NCI-H2196 treated with DMSO at 0.1 percent for 48 hours (cell line): Measurements from ENCODE around the gene PHACTR3.

Experiments used
- DNase-seq: peaks from one replicate; lab custom pipeline; 2025; ENCODE audit not compliant: unreplicated experiment; lab: John Stamatoyannopoulos, UW

The PHACTR3 gene

DNA sequence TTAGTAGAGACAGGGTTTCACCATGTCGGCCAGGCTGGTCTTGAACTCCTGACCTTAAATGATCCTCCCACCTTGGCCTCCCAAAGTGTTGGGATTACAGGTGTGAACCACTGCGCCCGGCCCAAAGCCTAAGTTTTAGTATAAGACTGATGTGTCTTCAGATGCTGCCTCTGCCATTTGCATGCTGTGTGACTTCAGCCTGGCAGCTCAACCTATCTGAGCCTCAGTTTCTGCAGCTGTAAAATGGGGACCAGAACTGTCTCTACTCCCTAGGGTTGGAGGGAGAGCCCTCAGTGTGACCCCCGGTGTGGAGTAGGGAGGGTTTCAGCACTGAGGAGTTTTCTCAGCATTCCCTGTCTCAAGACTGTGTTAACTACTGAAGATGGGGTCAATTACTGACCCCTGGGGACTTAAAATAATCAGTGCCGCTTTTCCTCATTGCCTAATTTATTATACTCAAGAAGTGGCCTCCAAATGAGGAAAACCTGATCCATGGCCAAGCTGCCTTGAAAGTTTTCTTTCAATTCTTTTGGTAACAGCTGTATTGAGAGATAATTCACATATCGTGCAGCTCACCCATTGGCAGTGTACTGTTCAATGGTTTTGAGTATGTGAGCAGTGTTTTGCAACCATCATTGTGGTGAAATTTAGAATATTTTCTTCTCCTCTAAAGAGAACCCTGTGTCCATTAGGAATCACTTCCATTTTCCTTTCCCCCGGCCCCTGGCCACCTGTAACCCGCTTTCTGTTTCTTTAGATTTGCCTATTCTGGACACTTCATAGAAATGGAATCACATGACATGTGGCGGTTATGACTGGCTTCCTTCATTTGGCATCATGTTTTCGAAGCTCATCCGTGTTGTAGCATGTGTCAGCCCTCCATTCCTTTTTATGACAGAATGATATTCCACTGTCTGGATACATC is 64.8 kb downstream of the PHACTR3 start:
- DNase-seq: no peak

DNA sequence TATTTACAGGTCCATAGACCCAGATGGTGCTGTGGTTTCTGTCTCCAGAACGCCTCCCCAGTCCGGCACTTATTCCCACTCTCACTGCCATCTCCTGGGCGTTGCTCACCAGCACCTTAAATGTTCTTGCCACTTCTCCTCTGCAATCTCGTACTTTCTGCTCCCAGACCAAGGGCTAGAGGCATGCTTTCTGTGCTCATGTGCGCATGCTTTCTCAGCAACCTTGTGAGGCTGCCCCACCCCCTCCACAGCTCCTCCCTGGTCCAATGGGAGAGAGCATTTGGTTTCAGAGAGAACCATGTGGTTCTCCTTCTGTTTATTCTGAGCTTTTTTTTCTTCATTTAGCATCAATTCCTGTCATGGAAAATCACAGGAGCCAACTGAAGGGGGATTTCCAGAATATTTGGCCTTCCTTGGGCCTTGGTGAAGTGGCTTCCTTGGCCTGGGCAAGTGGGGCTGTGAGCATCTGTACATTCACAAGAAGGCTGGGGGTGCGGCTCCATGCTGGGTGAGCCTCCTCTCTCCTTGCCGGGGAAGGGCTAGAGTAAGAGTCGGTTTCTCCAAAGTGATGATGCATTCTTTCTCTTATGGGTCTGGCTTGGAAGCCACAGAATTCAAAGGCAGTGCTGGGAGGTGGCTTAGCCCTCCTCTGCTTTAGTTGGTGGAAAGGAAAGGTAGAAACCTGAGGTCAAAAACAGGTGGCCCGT is 66.6 kb downstream of the PHACTR3 start:
- DNase-seq: no peak

DNA sequence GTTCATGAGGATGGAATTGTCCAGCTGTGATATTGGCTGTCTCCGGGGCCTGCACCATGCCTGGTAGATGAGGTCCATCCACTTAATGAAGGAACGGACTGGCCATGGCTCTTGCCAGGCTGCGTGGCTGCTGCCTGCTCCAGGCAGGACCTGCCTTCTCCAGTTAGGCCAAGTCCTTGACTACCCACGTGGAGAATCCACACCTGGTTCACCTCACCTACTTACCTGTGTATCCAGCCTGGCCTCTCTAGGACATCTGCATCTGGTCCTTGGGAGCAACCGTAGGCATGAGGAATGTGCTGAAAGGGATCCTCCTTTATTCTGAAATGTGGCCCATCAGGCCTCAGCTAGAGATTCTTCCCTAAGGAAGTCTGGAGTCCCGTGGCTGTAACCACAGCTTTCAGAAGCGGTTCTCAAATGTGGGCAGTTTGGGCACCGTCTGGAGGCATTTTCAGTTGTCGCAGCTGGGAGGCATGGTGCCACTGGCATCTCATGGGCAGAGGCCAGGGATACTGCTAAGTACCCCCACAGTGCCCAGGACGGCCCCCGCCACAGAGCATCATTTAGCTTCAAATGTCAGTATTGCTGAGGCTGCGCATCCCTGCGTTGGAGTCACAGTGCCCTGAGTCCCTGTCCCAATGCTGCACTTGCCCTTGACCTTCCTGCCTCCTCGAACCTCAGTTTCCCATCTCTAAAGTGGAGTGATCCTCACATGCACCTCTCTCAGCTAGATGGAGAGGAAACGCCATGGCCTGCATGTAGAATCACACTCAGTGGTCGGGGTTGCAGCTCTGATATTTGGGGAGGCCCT is 67.5 kb downstream of the PHACTR3 start:
- no peak for DNase-seq

DNA sequence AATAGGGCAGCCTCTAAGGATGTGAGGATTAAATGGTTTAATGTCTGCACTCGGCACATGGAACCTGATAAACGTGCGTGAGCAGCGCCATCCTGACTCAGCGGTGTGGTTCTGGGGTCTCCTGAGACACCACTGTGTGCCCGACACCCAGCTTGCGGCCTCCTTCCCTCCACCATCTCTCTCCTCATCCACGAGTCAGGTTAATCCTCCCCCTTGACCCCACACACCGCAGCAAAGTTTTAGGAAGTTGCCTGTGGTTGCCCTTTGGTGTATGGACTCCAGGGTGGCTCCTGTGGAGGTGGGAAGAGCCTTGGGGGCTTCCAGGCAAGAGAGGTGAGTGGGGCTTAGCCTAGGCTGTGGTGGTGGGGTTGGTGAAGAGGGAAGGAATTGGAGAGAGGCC is 68.2 kb downstream of the PHACTR3 start:
- no peak for DNase-seq

DNA sequence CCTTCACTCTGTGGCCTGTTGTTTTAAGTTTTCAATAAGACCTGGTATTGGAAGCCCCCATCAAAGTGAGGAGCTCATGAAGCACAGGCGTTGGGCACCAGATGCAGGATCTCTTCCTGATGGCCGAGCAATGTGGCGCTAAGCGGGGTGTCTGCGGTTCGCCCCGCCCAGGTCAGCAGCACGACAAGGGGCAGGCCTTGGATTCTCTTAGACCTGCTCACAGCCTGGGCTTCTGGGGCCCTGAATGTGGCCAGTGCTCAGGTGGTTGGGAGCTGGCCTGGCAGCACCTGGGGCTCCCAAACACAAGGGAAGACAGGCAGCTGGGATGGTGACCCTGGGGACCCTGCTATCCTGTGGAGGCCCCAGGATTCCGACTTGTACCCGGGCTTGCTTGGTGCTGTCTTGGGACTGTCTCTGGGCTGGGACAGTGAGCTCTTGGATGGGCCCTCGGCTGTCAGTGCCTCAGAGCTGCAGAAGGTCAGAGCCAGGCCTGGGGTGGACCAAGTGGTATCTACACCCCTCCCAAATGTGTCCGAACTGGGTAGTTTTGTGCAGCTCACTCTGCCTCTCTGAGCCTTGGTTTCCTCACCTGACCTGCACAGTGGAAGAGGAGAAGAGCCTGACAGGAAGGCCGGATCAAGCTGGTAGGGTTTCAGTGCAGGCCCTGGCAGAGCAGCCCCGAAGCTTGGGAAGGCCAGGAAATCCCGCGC is 69.1 kb downstream of the PHACTR3 start:
- DNase-seq: no peak

DNA sequence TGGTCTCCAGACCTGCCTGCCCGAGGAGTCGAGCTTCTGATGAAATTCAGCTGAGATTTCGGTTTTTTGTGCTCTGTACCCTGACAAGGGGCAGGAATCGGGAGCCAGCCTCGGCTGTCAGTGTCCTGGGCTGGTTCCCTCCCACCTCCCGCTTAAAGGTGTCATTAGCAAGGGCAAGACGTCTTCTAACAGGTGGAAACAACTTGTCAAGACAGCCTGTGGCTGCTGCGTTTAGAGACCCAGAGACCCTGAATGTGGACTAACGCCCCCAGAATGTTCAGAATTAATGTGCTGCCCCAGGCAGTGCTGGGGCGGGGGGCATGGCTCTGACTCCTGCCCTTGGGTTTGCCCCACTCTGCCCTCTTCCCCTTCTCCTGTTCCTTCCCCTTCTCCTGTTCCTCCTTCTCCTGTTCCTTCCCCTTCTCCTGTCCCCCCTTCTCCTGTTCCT is 69.7 kb downstream of the PHACTR3 start:
- no peak for DNase-seq

DNA sequence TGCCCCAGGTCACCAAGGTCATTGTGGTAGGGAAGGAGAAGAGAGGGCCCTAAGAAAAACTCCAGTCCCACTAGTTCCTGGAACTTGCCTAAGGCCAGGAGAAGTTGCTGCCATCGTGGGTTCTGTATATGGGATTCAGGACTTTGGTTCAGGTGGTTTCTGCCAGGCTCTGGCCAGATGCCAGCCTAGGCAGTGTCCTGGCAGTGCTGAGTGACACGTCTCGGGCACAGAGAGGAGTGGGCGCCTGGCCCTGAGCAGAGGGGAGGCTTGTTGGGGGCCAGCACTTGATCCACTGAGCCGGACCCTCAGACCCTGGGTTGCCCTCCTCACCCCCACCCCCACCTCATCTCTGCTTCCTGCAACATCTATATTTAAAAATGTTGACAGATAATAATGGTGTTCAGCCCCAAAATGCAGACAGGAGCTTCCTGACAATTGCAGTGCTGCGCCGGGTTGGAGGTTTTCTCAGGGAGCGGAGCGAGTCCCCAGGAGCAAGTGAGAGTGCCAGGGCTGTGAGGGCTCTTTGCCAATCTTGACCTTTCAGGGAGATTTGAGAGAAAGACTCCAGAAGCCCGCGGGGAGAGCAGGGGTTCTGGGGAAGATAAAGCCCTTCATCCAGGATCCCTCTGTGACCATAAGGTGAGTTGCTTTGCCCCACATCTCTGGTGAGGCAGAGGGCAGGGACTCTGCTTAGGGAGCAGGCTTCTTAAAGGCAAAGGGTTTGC is 71.9 kb downstream of the PHACTR3 start:
- no peak for DNase-seq

DNA sequence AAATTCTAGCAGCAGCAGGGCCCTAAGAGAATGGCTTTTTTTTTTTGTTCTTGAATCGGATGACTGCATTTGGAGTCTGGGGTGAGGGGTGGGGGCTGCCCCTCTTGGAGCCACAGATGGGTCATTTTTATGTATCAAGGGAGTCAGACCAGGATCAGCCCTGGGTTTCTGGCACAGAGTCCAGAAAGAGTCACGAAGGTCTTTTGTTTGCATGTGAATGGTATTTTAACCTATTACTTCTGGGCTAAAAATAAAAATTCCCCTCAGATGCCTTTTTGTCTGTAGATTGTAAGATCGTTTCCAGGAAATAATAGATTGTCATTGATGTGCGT is 72.5 kb downstream of the PHACTR3 start:
- DNase-seq: no peak

DNA sequence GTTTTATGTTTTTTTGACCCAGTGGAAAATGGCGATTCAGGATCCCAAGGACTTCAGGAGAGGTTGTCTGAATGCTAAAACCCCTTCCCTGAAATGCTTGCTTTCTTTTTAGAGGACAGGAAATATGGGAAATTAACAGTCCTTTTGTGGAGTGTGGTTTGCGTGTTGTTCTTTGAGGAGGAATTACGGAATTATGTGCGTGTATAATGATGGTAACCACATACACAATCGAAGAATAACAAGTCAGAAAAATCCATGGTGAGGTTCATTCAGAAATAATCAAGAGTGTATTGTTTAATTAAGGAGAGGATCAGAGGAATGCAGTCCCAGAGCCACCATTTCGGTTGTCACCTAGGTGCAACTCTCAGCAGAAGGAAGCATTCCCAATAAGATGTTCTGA is 73.2 kb downstream of the PHACTR3 start:
- DNase-seq: no peak

DNA sequence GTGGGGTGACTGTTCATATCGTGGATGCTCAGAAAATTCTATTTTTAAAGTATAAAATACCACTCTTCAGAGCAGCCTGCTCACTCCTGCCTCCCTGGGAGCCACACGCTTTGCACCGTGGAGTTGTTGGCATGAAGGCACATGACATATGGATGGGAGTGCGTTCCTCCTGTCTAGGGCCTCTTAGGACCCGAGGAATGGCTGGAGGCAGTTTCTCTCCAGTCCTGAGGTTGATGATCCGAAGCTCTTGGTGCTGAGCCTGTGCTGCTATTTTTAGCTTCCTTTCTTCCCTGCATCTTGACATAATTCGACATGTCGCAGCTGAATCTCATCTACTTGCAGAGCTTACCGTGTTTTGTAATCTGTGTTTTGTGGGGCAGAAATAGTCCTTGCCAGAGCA is 73.9 kb downstream of the PHACTR3 start:
- no peak for DNase-seq

DNA sequence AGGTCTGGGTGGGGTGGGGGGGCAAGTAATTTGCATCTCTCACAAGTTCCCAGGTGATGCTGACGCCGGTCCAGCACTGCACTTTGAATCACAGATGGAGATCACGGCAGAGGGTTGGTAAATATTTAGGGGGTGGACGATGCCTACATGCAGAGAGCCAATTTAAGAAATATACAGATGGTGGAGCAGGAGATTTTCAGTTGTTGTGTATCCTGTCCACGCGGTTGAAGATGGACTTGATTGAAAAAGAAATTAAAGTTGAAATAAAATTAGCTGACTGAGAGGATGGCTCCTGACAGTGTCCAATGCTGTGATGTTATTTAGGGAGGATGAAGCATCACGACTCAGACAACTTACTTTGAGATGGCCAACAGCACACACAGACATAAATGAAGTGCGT is 74.6 kb downstream of the PHACTR3 start:
- DNase-seq: no peak

DNA sequence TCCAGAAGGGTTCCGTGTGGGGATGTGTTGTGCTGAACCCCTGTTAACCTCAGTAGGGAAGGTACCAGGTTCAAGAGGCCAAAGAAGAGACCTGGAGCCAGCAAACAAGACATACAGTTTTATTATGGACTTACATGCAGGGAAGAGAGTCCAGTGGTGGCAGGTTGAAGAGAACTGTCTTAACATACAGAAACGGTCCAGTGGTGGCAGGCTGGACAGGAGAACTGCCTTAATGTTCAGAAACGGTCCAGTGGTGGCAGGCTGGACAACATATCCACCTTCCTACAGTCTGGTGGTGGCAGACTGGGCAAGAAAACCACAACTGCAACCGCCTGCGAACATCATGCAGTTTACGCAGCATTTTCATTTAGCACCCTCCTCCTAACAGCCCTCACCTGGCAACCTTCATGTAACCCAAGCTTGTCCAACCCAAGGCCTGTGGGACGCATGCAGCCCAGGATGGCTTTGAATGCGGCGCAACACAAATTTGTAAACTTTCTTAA is 75.9 kb downstream of the PHACTR3 start:
- no peak for DNase-seq

DNA sequence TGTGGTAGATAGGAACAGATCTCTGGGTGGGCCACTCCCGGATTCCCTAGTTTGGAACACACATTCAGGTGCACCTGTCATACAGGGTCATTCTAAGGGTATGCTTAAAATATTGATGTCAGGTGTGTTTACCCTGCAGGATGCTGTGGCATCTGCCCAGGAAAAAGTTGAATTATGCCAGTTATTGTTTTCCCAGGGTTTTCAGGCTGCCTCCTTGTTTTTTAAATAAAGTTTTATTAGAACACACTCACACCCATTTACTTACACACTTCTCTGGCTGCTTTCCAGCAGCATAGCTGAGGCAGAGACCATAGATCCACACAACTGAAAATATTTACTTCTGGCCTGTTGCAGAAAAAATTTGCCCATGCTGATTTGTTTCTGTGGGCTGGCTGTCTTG is 76.5 kb downstream of the PHACTR3 start:
- no peak for DNase-seq

DNA sequence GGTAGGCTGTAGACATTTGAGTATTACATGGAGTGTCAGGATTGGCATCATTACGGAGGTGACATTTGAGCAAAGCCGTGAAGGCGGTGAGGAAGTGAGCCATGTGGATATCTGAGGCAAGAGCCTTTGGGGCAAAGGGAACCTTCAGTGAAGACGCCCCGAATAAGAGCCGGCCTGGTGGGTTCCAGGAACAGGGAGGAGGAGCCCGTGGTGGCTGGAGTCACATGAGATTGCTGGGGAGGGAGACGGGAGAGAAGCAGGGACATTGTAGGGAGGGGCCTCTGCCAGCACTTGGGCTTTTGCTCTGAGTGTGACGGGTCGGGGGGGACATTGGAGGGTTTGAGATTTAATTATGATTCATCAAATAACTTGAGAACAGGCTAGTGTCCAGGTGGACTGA is 78.3 kb downstream of the PHACTR3 start:
- no peak for DNase-seq

DNA sequence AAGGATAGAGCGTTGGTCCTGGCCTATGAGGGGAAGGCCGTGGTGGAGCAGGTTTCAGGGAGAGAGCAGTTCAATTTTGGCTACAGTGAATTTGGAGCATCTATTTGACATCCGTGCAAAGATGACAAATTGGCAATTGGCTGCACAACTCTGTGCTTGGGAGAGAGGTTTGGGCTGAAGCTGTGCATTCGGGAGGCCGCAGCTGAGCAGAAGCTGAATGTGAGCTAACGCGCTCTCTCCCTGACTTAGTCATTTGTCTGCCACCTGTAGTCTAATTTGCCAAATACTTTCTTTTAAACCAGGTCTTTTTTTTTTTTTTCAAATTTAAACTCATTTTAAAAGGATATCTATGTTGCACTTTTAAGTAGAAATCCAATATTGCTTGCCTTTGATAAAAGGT is 78.8 kb downstream of the PHACTR3 start:
- DNase-seq: no peak

DNA sequence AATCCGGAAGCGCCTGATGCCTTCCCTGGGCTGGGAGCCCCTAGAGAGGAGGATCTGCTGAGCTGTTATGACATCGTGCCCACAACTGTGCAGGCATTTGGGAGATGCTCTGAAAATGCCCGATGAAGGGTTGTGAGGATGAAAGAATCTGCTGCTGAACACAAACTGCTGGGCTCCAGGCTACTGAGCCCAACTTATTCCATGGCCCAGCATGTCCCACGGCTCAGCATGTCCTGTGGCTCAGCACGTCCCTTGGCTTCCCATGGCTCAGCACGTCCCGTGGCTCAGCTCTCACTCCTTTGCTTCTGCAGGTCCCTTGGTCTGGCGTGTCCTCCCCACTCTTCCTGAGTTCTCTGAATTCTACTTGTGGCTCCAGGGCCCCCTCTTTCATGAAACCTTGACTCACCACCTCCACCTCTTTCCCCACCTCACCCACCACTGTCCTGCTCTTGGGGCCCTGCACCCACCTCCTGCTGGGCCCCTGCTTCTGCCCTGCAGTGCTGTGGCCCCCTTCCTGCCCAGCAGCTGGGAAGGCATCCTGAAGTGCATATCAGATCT is 80.4 kb downstream of the PHACTR3 start:
- DNase-seq: no peak

DNA sequence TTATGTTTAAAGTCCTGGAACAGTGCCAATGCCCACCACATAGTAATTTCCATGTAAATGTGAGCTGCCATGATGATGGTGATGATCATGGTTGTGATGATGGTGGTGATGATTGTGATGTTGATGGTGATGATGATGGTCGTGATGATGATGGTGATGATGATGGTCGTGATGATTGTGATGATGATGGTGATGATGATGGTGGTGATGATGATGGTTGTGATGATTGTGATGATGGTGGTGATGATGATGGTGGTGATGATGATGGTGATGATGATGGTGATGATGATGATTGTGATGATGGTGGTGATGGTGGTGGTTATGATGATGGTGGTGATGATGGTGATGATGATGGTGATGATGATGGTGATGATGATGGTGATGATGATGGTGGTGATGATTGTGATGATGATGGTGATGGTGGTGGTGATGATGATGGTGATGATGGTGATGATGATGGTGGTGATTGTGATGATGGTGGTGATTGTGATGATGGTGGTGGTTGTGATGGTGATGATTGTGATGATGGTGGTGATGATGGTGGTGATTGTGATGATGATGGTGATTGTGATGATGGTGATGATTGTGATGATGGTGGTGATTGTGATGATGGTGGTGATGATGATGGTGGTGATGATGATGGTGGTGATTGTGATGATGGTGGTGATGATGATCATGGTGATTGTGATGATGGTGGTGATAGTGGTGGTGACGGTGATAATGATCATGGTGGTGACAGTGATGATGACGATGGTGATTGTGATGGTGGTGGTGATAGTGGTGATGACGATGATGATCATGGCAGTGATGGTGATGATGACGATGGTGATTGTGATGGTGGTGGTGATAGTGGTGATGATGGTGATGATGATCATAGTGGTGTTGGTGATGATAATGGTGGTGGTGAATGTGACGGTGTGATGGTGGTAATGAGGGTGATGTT is 82.3 kb downstream of the PHACTR3 start:
- DNase-seq: no peak

DNA sequence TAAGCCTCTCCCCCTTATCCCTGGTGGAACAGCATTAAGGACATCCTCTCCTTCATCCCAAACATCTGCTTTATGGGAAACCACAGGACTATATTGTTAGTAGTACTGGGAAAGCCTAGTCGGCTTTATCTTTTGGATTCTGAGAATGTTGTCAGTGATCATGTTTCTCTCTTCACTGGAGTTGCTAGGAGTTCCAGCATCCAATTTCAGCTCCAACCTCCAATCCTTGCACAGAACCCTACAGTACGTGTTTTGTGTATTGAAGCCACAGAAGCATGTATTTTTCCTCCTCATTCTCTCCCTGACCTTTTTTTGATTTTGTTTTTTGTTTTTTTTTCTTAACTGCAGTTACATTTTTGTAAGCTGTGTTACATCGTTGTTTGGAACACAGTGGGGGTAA is 84.0 kb downstream of the PHACTR3 start:
- DNase-seq: no peak

DNA sequence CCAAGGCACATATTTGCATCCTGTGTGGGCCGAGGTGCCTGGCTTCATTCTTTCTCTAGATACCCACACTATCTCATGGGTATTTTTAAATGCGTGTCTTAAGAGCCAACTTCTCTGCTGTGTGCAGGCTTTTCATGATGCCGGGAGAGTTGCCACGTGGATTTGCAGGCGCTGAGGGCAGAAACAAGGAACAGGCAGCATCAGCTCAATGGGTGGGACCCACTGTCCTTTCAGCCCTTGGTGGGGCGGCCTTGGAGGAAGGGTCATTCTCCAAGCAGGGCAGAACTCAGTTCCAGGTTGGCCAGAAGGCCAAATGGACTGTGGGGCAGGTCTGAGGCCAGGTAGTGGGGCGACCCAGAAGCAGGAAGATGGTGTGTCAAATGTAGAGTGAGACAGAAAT is 84.7 kb downstream of the PHACTR3 start:
- no peak for DNase-seq
